NCI-H69 (cell line): ENCODE measurements around the gene CFAP20DC.
A peak's percentile ranks its signal among the peaks of the same experiment; 100 is the strongest.
"Not testable (repeated sequence)": the region's sequence is repeated elsewhere in the genome, so short reads cannot be mapped to it uniquely, and the experiment has no call there.

Source experiments
- DNase-seq: peaks from one replicate; lab custom pipeline; 2025; lab: John Stamatoyannopoulos, UW

The CFAP20DC gene

GRCh38 chr3:58962816-58963215 lies 87.0 kb downstream of the CFAP20DC start:
- DNase-seq: peak; percentile 8

GRCh38 chr3:58962040-58962651 lies 87.7 kb downstream of the CFAP20DC start:
- no peak for DNase-seq

- DNase-seq: peak; percentile 66
These were observed 94.5 kb downstream of the CFAP20DC start for GRCh38 chr3:58955308-58955707.

- DNase-seq: no peak
These were observed 96.5 kb downstream of the CFAP20DC start for GRCh38 chr3:58953288-58953687.

GRCh38 chr3:58952128-58952917 lies 97.5 kb downstream of the CFAP20DC start:
- no peak for DNase-seq

GRCh38 chr3:58948018-58948417 lies 101.8 kb downstream of the CFAP20DC start:
- DNase-seq: no peak

- no peak for DNase-seq
These were observed 103.0 kb downstream of the CFAP20DC start for GRCh38 chr3:58946875-58947274.

- DNase-seq: no peak
These were observed 111.8 kb downstream of the CFAP20DC start for GRCh38 chr3:58938057-58938456.

- no peak for DNase-seq
These were observed 125.2 kb downstream of the CFAP20DC start for GRCh38 chr3:58924578-58924977.

- DNase-seq: no peak
These were observed 149.4 kb downstream of the CFAP20DC start for GRCh38 chr3:58900386-58900785.

GRCh38 chr3:58899953-58900298 lies 149.9 kb downstream of the CFAP20DC start:
- DNase-seq: no peak

- DNase-seq: peak; percentile 14
These were observed 150.5 kb downstream of the CFAP20DC start for GRCh38 chr3:58899159-58899952.

GRCh38 chr3:58898513-58898912 lies 151.3 kb downstream of the CFAP20DC start:
- no peak for DNase-seq

GRCh38 chr3:58897646-58898045 lies 152.2 kb downstream of the CFAP20DC start:
- no peak for DNase-seq

GRCh38 chr3:58895678-58896077 lies 154.1 kb downstream of the CFAP20DC start:
- not testable (repeated sequence) for DNase-seq

GRCh38 chr3:58892526-58892925 lies 157.3 kb downstream of the CFAP20DC start:
- DNase-seq: not testable (repeated sequence)

GRCh38 chr3:58888087-58888486 lies 161.7 kb downstream of the CFAP20DC start:
- no peak for DNase-seq

- DNase-seq: no peak
These were observed 165.4 kb downstream of the CFAP20DC start for GRCh38 chr3:58884453-58884852.

GRCh38 chr3:58880182-58880581 lies 169.6 kb downstream of the CFAP20DC start:
- no peak for DNase-seq

GRCh38 chr3:58874795-58875194 lies 175.0 kb downstream of the CFAP20DC start:
- no peak for DNase-seq

- DNase-seq: no peak
These were observed 175.5 kb downstream of the CFAP20DC start for GRCh38 chr3:58874248-58874741.

- DNase-seq: no peak
These were observed 181.6 kb downstream of the CFAP20DC start for GRCh38 chr3:58868097-58868779.
